ENCODE results near the gene MEIOB. TPM values are rescaled to one million over a fixed set of nuclear protein-coding genes. Genes with fewer than 3 reads are reported as not detected.

Gene MEIOB
- total RNA-seq, 1 experiment from 2014 or later: 1.3 TPM

DNA sequence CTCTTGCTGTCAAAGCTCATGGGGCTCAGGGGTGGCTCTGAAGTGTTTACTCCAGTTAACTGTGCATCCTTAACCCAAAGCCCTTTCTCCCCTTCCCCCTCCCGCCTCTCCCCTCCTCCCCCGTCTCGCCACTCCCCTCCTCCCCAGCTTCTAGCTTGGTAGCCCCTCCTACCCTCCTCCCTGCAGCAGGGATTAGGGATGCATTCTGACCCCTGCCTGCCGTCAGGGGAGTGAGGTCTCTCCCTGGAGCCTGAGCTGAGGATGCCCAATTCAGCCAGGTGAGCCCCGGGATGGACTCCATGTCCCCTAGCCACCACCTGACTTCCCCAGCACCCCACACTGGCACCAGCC, 44.7 kb upstream of the MEIOB start:
- no peak overlapping the region for H2BK12ac ChIP-seq (ENCODE audit: insufficient read length, low read depth, low read length)
- peaks cover 4% of the 10 kb centered on the region for H3K23me2 ChIP-seq (ENCODE audit: insufficient read length, low read depth, low read length, poor library complexity, severe bottlenecking)
- no peak overlapping the region for H2BK5ac ChIP-seq (ENCODE audit: insufficient read length, low read length)
- DNase-seq: no peak
- Mint-ChIP-seq H3K9me3 (no peaks in the 10 kb centered on the region), H3K27ac (peak overlapping the region in 1 of 3 experiments; percentile 89; a peak in 2 of 7 replicates), H3K4me1 (peaks cover 14 to 55% of the 10 kb centered on the region in 2 experiments), H3K36me3 (ENCODE audit: insufficient read depth in 1 of 3, low read depth in 3 of 3) (no peaks in the 10 kb centered on the region), H3K4me3 (peak overlapping the region; percentile 40 to 65), H3K27me3 (ENCODE audit: low read depth) (peaks cover 77% of the 10 kb centered on the region)
- H3K4me2 ChIP-seq (ENCODE audit: insufficient read depth, insufficient read length, low read length): peak overlapping the region; percentile 40
- no peaks in the 10 kb centered on the region for H3K9me3 ChIP-seq (ENCODE audit: control insufficient read depth, low read depth, low read length)
- H4K20me1 ChIP-seq (ENCODE audit: control insufficient read depth, insufficient read depth, insufficient read length): no peaks in the 10 kb centered on the region
- no CpG with 5 or more reads among the region's 5 CpGs for WGBS (ENCODE audit: extremely low coverage, insufficient read length, low lambda C conversion rate)
- no peak overlapping the region for H2AK5ac ChIP-seq (ENCODE audit: insufficient read length, low read length)
- H2BK20ac ChIP-seq (ENCODE audit: low read depth, low read length, poor library complexity, severe bottlenecking): no peak overlapping the region
- no peaks in the 10 kb centered on the region for H3K79me2 ChIP-seq (ENCODE audit: insufficient read depth, low read length)
- no peak overlapping the region for H3T11ph ChIP-seq (ENCODE audit: low read length)
- TF ChIP-seq, protein P1, sequence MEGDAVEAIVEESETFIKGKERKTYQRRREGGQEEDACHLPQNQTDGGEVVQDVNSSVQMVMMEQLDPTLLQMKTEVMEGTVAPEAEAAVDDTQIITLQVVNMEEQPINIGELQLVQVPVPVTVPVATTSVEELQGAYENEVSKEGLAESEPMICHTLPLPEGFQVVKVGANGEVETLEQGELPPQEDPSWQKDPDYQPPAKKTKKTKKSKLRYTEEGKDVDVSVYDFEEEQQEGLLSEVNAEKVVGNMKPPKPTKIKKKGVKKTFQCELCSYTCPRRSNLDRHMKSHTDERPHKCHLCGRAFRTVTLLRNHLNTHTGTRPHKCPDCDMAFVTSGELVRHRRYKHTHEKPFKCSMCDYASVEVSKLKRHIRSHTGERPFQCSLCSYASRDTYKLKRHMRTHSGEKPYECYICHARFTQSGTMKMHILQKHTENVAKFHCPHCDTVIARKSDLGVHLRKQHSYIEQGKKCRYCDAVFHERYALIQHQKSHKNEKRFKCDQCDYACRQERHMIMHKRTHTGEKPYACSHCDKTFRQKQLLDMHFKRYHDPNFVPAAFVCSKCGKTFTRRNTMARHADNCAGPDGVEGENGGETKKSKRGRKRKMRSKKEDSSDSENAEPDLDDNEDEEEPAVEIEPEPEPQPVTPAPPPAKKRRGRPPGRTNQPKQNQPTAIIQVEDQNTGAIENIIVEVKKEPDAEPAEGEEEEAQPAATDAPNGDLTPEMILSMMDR (conservative IDR thresholded peaks at IDR 0.05): no peak
- H3K4me1 ChIP-seq (ENCODE audit: insufficient read depth, low read length): no peaks in the 10 kb centered on the region; the same call in 1 of the 2 replicates
- no peak overlapping the region for H2BK120ac ChIP-seq (ENCODE audit: low read depth, low read length, poor library complexity, severe bottlenecking)
- no peak overlapping the region for H3K56ac ChIP-seq (ENCODE audit: insufficient read length, low read depth, low read length)
- no peak overlapping the region for H2BK15ac ChIP-seq (ENCODE audit: low read depth, low read length)
- no peak overlapping the region for H4K91ac ChIP-seq (ENCODE audit: insufficient read length, low read depth, low read length)
- no peak overlapping the region for H3K4ac ChIP-seq (ENCODE audit: low read depth, low read length)
- H3K79me1 ChIP-seq (ENCODE audit: insufficient read depth, low read depth, low read length, poor library complexity, severe bottlenecking): no peaks in the 10 kb centered on the region
- H3K9ac ChIP-seq (ENCODE audit: extremely low read depth, insufficient read length, low read length): no peak overlapping the region
- no peak overlapping the region for H4K8ac ChIP-seq (replicated peaks; ENCODE audit: insufficient read length, low read depth, low read length)
- H3K27ac ChIP-seq (ENCODE audit: insufficient read length, low read depth, low read length): no peak overlapping the region
- H4K5ac ChIP-seq (ENCODE audit: insufficient read length, low read depth, low read length): no peak overlapping the region
- peaks cover 43% of the 10 kb centered on the region for H3K27me3 ChIP-seq (ENCODE audit: insufficient read depth, low read length)
- no peak overlapping the region for H3K18ac ChIP-seq (ENCODE audit: insufficient read length, low read depth, low read length)
- H3K23ac ChIP-seq (ENCODE audit: insufficient read length, low read depth, low read length): no peak overlapping the region
- no peak overlapping the region for H2AFZ ChIP-seq (ENCODE audit: low read length)
- H3K14ac ChIP-seq (ENCODE audit: insufficient read depth, low read length): no peak overlapping the region

Data from H9 (cell line).